Rectal smooth muscle tissue (tissue), 1 donor: Measurements from ENCODE around the gene SUSD1.
A peak's percentile ranks its signal among the peaks of the same experiment; 100 is the strongest.

ENCODE experiments used
- H3K27ac ChIP-seq: one replicate; pipeline ENCODE4 v1.7.0; 2013; ENCODE audit warnings: low read depth, low read length, inconsistent platforms
- H3K27me3 ChIP-seq: one replicate; pipeline ENCODE4 v1.7.0; 2013; ENCODE audit warnings: low read length; ENCODE audit not compliant: control insufficient read depth, insufficient read depth
- H3K36me3 ChIP-seq: one replicate; pipeline ENCODE4 v1.7.0; 2013; ENCODE audit warnings: low read length; ENCODE audit not compliant: control insufficient read depth, insufficient read depth
- H3K4me1 ChIP-seq: one replicate; pipeline ENCODE4 v1.7.0; 2013; ENCODE audit warnings: low read length; ENCODE audit not compliant: control insufficient read depth, insufficient read depth
- H3K4me3 ChIP-seq: one replicate; pipeline ENCODE4 v1.7.0; 2013; ENCODE audit warnings: low read length
- H3K9ac ChIP-seq: one replicate; pipeline ENCODE4 v1.7.0; 2013; ENCODE audit warnings: low read length

SUSD1 gene

GRCh38 chr9:112187404-112187803 is 12.3 kb upstream of the SUSD1 start:
- Histone ChIP-seq H3K4me3 (no peak overlapping the region), H3K27me3 (no peaks in the 10 kb centered on the region), H3K27ac (no peak overlapping the region), H3K4me1 (no peaks in the 10 kb centered on the region), H3K36me3 (no peaks in the 10 kb centered on the region), H3K9ac (no peak overlapping the region)

- no peak overlapping the region for H3K4me3 ChIP-seq
- H3K9ac ChIP-seq: no peak overlapping the region
- no peaks in the 10 kb centered on the region for H3K27me3 ChIP-seq
- H3K36me3 ChIP-seq: no peaks in the 10 kb centered on the region
- H3K27ac ChIP-seq: no peak overlapping the region
- no peaks in the 10 kb centered on the region for H3K4me1 ChIP-seq
Measured at GRCh38 chr9:112186695-112187094, 11.6 kb upstream of the SUSD1 start.

- H3K9ac ChIP-seq: no peak overlapping the region
- H3K36me3 ChIP-seq: no peaks in the 10 kb centered on the region
- H3K27me3 ChIP-seq: no peaks in the 10 kb centered on the region
- no peaks in the 10 kb centered on the region for H3K4me1 ChIP-seq
- no peak overlapping the region for H3K4me3 ChIP-seq
- H3K27ac ChIP-seq: no peak overlapping the region
Measured at GRCh38 chr9:112184946-112185345, 9.8 kb upstream of the SUSD1 start.

- H3K4me3 ChIP-seq: no peak overlapping the region
- H3K27ac ChIP-seq: no peak overlapping the region
- no peak overlapping the region for H3K9ac ChIP-seq
- no peaks in the 10 kb centered on the region for H3K27me3 ChIP-seq
- no peaks in the 10 kb centered on the region for H3K36me3 ChIP-seq
- H3K4me1 ChIP-seq: no peaks in the 10 kb centered on the region
Measured at GRCh38 chr9:112184221-112184620, 9.1 kb upstream of the SUSD1 start.

DNA sequence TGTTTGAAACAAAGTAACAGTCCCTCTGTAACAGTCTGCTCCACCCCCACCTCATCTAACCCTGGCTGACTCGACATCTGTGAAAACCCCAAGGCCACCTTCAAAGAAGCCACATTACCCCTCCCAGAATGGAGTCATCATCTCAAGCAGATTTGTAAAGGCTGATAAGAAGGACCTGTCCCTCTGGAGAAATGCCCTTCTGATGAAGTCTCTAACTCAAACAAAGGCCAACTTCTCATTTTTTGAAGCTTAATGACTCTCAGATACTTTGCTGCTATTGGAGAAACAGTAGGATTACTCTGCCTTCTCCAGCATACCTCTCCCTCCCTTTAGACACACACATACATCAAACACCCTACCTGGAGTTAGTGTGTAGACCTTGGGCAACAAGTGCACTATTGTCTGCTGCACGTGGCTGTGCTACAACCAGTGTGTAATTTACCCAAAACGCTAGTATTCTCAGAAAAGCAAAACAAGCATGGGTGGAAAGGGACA is 5.3 kb upstream of the SUSD1 start:
- Histone ChIP-seq H3K4me1 (no peaks in the 10 kb centered on the region), H3K27me3 (no peaks in the 10 kb centered on the region), H3K36me3 (no peaks in the 10 kb centered on the region), H3K4me3 (no peak overlapping the region), H3K27ac (no peak overlapping the region), H3K9ac (no peak overlapping the region)

DNA sequence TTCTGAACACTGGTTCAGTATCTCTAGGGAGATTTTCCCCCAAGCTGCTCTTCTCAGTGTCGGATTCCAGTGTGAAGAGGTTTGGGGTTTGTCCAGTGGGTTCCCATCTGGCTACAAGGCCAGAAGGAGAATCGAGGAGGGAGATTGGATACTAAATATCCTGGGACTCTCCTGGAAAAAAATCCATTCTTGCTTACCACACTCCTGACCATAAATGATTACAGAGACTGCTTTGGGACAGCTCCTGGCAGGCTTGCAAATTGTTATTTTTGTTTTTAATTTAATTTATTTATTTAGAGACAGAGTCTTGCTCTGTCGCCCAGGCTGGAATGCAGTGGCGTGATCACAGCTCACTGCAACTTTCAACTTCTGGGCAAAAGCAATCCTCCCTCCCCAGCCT is 4.7 kb upstream of the SUSD1 start:
- Histone ChIP-seq H3K9ac (no peak overlapping the region), H3K36me3 (no peaks in the 10 kb centered on the region), H3K4me3 (no peak overlapping the region), H3K27me3 (no peaks in the 10 kb centered on the region), H3K27ac (no peak overlapping the region), H3K4me1 (no peaks in the 10 kb centered on the region)

GRCh38 chr9:112176524-112176923 is 1.4 kb upstream of the SUSD1 start:
- no peaks in the 10 kb centered on the region for H3K36me3 ChIP-seq
- no peak overlapping the region for H3K27ac ChIP-seq
- no peak overlapping the region for H3K9ac ChIP-seq
- no peaks in the 10 kb centered on the region for H3K27me3 ChIP-seq
- H3K4me3 ChIP-seq: no peak overlapping the region
- no peaks in the 10 kb centered on the region for H3K4me1 ChIP-seq

- H3K4me3 ChIP-seq: peak overlapping the region; percentile 35
- H3K27ac ChIP-seq: no peak overlapping the region
- H3K27me3 ChIP-seq: no peaks in the 10 kb centered on the region
- H3K9ac ChIP-seq: no peak overlapping the region
- no peaks in the 10 kb centered on the region for H3K36me3 ChIP-seq
- no peaks in the 10 kb centered on the region for H3K4me1 ChIP-seq
Measured at GRCh38 chr9:112175796-112176315, 759 bp upstream of the SUSD1 start.

- Histone ChIP-seq H3K9ac (no peak overlapping the region), H3K27me3 (no peaks in the 10 kb centered on the region), H3K27ac (no peak overlapping the region), H3K4me3 (peak overlapping the region; percentile 35), H3K36me3 (no peaks in the 10 kb centered on the region), H3K4me1 (no peaks in the 10 kb centered on the region)
Measured at GRCh38 chr9:112174222-112174964, 704 bp downstream of the SUSD1 start.

DNA sequence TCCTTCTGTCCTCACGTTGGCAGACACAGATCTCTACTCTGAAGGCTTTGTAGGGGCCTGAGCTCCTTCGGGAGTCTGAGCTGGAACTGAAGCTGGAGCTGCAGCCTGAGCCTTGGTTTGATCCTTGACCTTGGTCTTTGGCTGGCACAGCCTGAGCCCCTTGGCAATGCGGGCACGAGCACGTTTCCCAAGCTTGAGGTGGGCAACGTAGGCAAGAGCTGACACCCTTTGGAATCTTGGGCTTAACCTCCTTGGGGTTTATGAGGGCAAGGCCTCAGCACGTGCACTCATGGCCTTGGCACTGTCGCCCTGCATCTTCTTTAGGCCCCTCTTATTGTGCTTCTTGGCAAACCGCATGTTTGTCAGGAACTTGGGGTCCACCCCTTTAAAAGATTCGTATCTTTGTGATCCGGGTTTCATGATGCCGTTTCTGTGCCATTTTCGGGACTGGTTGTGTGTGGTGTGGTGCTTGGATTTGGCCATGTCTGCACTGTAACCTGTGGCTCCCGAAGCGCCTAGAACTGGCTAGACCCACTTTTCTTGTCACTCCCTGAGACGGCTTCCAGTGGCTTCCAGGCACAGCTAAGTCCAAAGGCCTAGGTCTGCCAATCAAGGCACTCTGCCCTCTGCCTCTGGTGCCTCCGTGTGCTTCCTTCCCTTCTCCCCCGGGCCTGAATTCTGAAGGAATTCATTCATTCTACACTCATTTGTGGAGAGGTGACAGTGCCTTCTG is 1.4 kb downstream of the SUSD1 start:
- H3K4me3 ChIP-seq: peak overlapping the region; percentile 35
- H3K27ac ChIP-seq: no peak overlapping the region
- H3K4me1 ChIP-seq: no peaks in the 10 kb centered on the region
- H3K9ac ChIP-seq: no peak overlapping the region
- no peaks in the 10 kb centered on the region for H3K36me3 ChIP-seq
- no peaks in the 10 kb centered on the region for H3K27me3 ChIP-seq

DNA sequence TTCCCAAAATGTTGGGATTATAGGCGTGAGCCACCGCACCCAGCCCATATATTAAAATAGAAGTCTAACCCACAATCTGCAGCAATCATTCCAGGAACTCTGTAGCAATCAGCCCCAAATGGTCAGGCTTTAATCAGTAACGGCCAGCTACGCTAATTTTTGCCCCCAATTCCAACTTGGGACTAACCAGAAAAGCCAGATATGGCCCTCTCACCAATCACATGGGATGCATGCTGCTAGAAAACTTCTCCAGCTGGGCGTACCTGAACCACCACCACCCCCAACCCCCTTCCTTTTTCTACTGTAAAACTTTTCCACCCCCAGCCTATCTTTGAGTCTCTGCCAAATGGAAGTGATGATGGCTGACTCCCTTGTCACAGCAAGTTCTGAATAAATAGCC is 4.1 kb downstream of the SUSD1 start:
- Histone ChIP-seq H3K27me3 (no peaks in the 10 kb centered on the region), H3K27ac (no peak overlapping the region), H3K9ac (no peak overlapping the region), H3K4me1 (no peaks in the 10 kb centered on the region), H3K36me3 (no peaks in the 10 kb centered on the region), H3K4me3 (no peak overlapping the region)

GRCh38 chr9:112170235-112170634 is 4.9 kb downstream of the SUSD1 start:
- Histone ChIP-seq H3K9ac (no peak overlapping the region), H3K36me3 (no peaks in the 10 kb centered on the region), H3K4me1 (no peaks in the 10 kb centered on the region), H3K27ac (no peak overlapping the region), H3K4me3 (no peak overlapping the region), H3K27me3 (no peaks in the 10 kb centered on the region)
